A549 treated with ZK216348 at 1 μM for 4 hours (cell line): ENCODE results near the gene TACR2. TPM values are rescaled to one million over a fixed set of nuclear protein-coding genes. Genes with fewer than 3 reads are reported as not detected.

Experiments used
- total RNA-seq: library from RNA; stranded (reverse); fragments of 200-300 nt; extraction: Qiagen RNA extraction; gene quantifications from 5 replicates; pipeline ENCODE4 v1.2.3, GENCODE V29; 2022; ENCODE audit warnings: low read depth

Gene TACR2
- total RNA-seq, result 0.07 to 0.15 TPM (median 0.13 TPM) in 3 of 5 replicates, not detected in the others

DNA sequence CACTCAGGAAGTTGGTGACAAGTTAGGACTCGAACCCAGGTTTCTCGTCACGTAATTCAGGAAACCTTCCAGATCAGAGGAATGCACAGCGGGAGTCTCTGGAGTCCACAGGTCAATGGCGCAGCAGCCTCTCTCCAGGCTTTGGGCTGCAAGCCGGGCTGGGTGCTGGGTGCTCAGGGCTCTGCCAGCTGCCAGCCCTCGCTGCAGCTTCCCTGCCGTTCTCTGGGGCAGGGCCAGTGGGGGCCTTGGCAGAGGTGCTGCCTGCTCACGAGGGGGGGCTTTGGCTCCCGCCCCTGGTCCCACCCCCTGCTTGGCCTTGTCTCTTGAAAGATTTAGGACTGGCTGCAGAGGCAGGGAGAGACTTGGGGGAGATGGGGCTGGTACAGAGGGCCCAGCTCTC is at the start of gene TACR2:
Gene TACR2 (minus strand): TSS at position 224 of the 400 bp plus-strand sequence. CDS start 595 bp downstream, outside the sequence.

DNA sequence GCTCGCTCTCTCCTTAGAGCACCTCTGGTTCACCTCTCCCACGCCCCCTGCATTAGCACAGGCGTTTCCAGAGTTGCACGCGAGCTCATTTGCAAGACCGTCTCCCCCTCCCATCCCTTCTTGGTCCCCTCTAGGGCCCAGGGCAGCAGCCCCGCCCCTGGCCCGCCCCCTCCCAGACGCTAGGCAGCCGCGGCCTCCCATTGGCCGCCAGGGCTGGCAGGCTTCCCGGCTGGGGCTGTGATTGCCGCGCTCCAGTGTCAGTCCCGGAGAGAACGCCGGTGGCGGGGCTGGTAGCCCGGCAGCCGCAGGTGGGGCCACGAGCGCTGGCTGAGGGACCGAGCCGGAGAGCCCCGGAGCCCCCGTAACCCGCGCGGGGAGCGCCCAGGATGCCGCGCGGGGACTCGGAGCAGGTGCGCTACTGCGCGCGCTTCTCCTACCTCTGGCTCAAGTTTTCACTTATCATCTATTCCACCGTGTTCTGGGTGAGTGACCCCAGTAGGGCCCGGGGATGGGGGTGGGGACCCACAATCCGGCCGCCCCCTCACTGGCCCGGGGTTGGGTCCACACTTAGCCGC is 34.6 kb upstream of the TACR2 start, which contains the start of gene TSPAN15:
Gene TSPAN15 (plus strand): TSS at position 257 of the 575 bp plus-strand sequence. CDS start 130 bp downstream, at position 387.

Other genes starting within 250 kb of the TACR2 start
- gene SUPV3L1, start 236.7 kb downstream of the TACR2 start, total RNA-seq, result 30.8 to 36.3 TPM (median 32.4 TPM) in 5 replicates
- 10.6 to 19.1 TPM (median 12.9 TPM) in 5 replicates for gene HKDC1, start 196.6 kb downstream of the TACR2 start, total RNA-seq
- gene HK1, start 138.4 kb downstream of the TACR2 start, total RNA-seq, result 37.5 to 44.1 TPM (median 40.7 TPM) in 5 replicates
- 70.4 to 108 TPM (median 104 TPM) in 5 replicates for gene TSPAN15, start 34.5 kb upstream of the TACR2 start, total RNA-seq
- not detected in 5 replicates for gene NEUROG3, start 156.5 kb upstream of the TACR2 start, total RNA-seq
- gene FAM241B, start 213.3 kb upstream of the TACR2 start, total RNA-seq, result 13.3 to 22.9 TPM (median 18.8 TPM) in 5 replicates